Measurements from ENCODE around the gene ABI3. TPM values are rescaled to one million over a fixed set of nuclear protein-coding genes. Genes with fewer than 3 reads are reported as not detected.

Gene ABI3
- total RNA-seq, 4 donors from 2014 or later: 2.3 to 6.7 (median 3.0) TPM

GRCh38 chr17:49266233-49266632 lies 55.7 kb downstream of the ABI3 start:
- Histone ChIP-seq H3K4me1 (peaks cover 5% of the 10 kb centered on the region), H3K9me3 (no peaks in the 10 kb centered on the region), H3K27ac (no peak overlapping the region), H3K36me3 (no peaks in the 10 kb centered on the region), H3K27me3 (no peaks in the 10 kb centered on the region), H3K4me3 (no peak overlapping the region)
- no peak for DNase-seq (ENCODE audit: low spot score in 2 of 2)
- 55% methylated on average over 2 of the region's 2 CpGs for WGBS
- TF ChIP-seq POLR2AphosphoS5 (IDR thresholded peaks at IDR 0.05) (no peak), CTCF (IDR thresholded peaks at IDR 0.05) (no peak), EP300 (IDR thresholded peaks at IDR 0.05) (no peak), POLR2A (IDR thresholded peaks at IDR 0.05) (no peak)

DNA sequence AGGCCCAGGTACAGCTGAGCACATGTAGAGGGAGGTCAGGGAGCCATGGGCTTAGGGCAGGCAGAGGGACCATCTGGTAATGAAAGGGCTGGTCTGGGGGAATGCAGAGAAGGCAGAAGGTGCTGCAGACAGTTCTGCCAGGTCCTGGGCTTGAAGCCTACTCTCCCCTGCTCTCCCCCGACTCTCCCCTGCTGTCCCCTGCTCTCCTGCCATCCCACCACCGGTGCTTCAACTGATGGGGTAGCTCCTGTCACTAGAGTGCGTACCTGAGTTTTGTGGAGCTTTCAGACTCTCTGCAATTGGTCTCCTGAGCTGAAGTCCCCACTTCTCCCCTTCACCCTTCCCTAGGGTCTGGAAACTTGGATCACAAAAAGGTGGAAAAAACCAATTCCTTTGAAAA lies 57.4 kb downstream of the ABI3 start:
- no peak for TF ChIP-seq EP300 (IDR thresholded peaks at IDR 0.05)
- WGBS: 86% methylated on average over 3 of the region's 3 CpGs
- Histone ChIP-seq H3K4me1 (peaks cover 5% of the 10 kb centered on the region), H3K4me3 (no peak overlapping the region), H3K9me3 (no peaks in the 10 kb centered on the region), H3K27me3 (no peaks in the 10 kb centered on the region), H3K27ac (no peak overlapping the region), H3K36me3 (no peaks in the 10 kb centered on the region)
- DNase-seq (ENCODE audit: low spot score in 2 of 2): no peak

- no peak for TF ChIP-seq POLR2AphosphoS5 (IDR thresholded peaks at IDR 0.05)
- TF ChIP-seq EP300 (IDR thresholded peaks at IDR 0.05): no peak
- no peak for TF ChIP-seq CTCF (IDR thresholded peaks at IDR 0.05)
- no peak for TF ChIP-seq POLR2A (IDR thresholded peaks at IDR 0.05)
Observed at GRCh38 chr17:49269356-49269755, 58.8 kb downstream of the ABI3 start.

More at GRCh38 chr17:49269356-49269755, 58.8 kb downstream of the ABI3 start:
- Histone ChIP-seq H3K27ac (no peak overlapping the region), H3K36me3 (no peaks in the 10 kb centered on the region), H3K9me3 (no peaks in the 10 kb centered on the region), H3K27me3 (no peaks in the 10 kb centered on the region), H3K4me3 (no peak overlapping the region), H3K4me1 (peaks cover 5% of the 10 kb centered on the region)
- 78% methylated on average over 5 of the region's 5 CpGs for WGBS
- no peak for DNase-seq (ENCODE audit: low spot score in 2 of 2)

Other genes with a start within 250 kb of the ABI3 start
- gene GIP, start 242.1 kb upstream of the ABI3 start, total RNA-seq: not detected
- gene IGF2BP1, start 213.3 kb upstream of the ABI3 start, total RNA-seq: not detected
- 1 to 10 TPM in 3 of 4 donors, under 1 TPM in 1; 0.68 to 2.6 (median 2.1) TPM for gene B4GALNT2, start 77.9 kb upstream of the ABI3 start, total RNA-seq
- 1 to 10 TPM in 1 of 4 donors, not detected in 3; 1.7 TPM for gene GNGT2, start 133 bp upstream of the ABI3 start, total RNA-seq
- under 1 TPM in 2 of 4 donors, not detected in 2; 0.70 to 0.79 TPM for gene PHOSPHO1, start 20.1 kb downstream of the ABI3 start, total RNA-seq
- gene ZNF652, start 151.5 kb downstream of the ABI3 start, total RNA-seq: 100 to 1,000 TPM in 1 of 4 donors, 10 to 100 TPM in 3; 76.6 to 148 (median 83.2) TPM
- 10 to 100 TPM; 63.8 to 92.5 (median 86.4) TPM for gene PHB1, start 204.2 kb downstream of the ABI3 start, total RNA-seq